AG09319 (cell line): ENCODE data around the gene SUCLG2.

ENCODE experiments used
- DNase-seq: peaks from one replicate; pipeline ENCODE4 v3.0.0-alpha.2; 2010; ENCODE audit warnings: low read depth; ENCODE audit errors: extremely low read depth
- CTCF ChIP-seq: IDR thresholded peaks from 2 replicates; pipeline ENCODE4 v1.5.1; 2011; ENCODE audit warnings: low read depth, mild to moderate bottlenecking, inconsistent platforms, low read length, moderate library complexity

SUCLG2 gene

GRCh38 chr3:67453628-67454027 lies 200.8 kb downstream of the SUCLG2 start:
- DNase-seq: no peak
- no peak for TF ChIP-seq CTCF

- no peak for TF ChIP-seq CTCF
Observed at GRCh38 chr3:67450153-67450552, 204.3 kb downstream of the SUCLG2 start.

GRCh38 chr3:67447393-67447792 lies 207.0 kb downstream of the SUCLG2 start:
- TF ChIP-seq CTCF: no peak

More at GRCh38 chr3:67450153-67450552, 204.3 kb downstream of the SUCLG2 start:
- DNase-seq: no peak

GRCh38 chr3:67437789-67438188 lies 216.6 kb downstream of the SUCLG2 start:
- DNase-seq: no peak
- TF ChIP-seq CTCF: no peak

More at GRCh38 chr3:67447393-67447792, 207.0 kb downstream of the SUCLG2 start:
- DNase-seq: no peak

- no peak for TF ChIP-seq CTCF
- DNase-seq: no peak
Observed at GRCh38 chr3:67437090-67437489, 217.3 kb downstream of the SUCLG2 start.

- DNase-seq: no peak
- no peak for TF ChIP-seq CTCF
Observed at GRCh38 chr3:67433109-67433508, 221.3 kb downstream of the SUCLG2 start.

- TF ChIP-seq CTCF: no peak
- no peak for DNase-seq
Observed at GRCh38 chr3:67431887-67432286, 222.5 kb downstream of the SUCLG2 start.
